Measurements from ENCODE around the gene RILP.

Gene RILP

GRCh38 chr17:1638171-1638590 lies 11.5 kb downstream of the RILP start:
- no peaks in the 10 kb centered on the region for H3K27me3 ChIP-seq (replicated peaks; ENCODE audit: insufficient read depth, low read length)
- no peak overlapping the region for H3K4me3 ChIP-seq (ENCODE audit: low read length)
- H3K4me1 ChIP-seq (ENCODE audit: low read length) = no peaks in the 10 kb centered on the region
- no peaks in the 10 kb centered on the region for H4K20me1 ChIP-seq (ENCODE audit: insufficient read depth, low read length)
- H3K9me3 ChIP-seq (replicated peaks; ENCODE audit: insufficient read depth, low read length) = no peaks in the 10 kb centered on the region
- H3K9me2 ChIP-seq (replicated peaks; ENCODE audit: insufficient read depth, low read length) = no peaks in the 10 kb centered on the region
- H3K27ac ChIP-seq (ENCODE audit: low read length) = no peak overlapping the region
- 0 out of 2 replicates have a peak, but pooled peaks cover 4% of the 10 kb centered on the region for H3F3A ChIP-seq (ENCODE audit: insufficient read depth, low read length)
- no peak overlapping the region for H3K4me2 ChIP-seq (ENCODE audit: low read depth, low read length)
- no peak for DNase-seq
- no peak overlapping the region for H3K9ac ChIP-seq (ENCODE audit: low read length)
- no peaks in the 10 kb centered on the region for H3K79me2 ChIP-seq (ENCODE audit: low read length)
- H3K36me3 ChIP-seq (replicated peaks; ENCODE audit: insufficient read depth, low read length) = no peaks in the 10 kb centered on the region
- H2AFZ ChIP-seq (ENCODE audit: low read length) = no peak overlapping the region
- no peak for TF ChIP-seq EZH2phosphoT487 (IDR thresholded peaks at IDR 0.05; ENCODE audit: low read length)
- TF ChIP-seq EZH2 (optimal IDR thresholded peaks at IDR 0.05; ENCODE audit: low read depth, low read length) = no peak

DNA sequence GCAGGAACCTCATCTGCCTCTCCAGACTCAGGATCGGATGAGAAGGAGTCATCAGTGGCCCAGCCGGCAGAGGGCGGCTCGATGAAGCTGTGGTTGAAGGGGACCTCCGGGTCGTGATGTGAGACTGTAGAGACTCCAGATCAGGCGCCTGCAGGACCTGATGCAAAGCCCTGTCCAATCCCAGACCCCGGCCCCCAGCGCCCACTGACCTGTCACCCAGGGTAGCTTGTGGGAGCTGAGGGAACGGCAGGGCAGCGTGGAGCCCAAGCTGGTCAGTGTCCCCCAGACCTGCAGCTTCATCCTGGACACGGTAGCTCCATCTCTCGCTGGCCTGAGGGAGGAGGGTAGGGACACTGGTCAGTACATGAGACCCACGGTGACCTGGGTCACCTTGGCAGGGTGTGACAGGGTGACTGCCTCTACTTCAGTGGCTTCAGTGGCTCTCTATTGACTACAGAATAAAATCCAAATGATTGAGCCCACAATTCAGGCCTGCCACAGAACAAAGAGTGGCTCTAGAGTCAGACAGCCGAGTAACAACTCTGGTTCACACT lies 12.9 kb downstream of the RILP start:
- H3K27me3 ChIP-seq (replicated peaks; ENCODE audit: insufficient read depth, low read length) = no peaks in the 10 kb centered on the region
- no peak for TF ChIP-seq EZH2 (optimal IDR thresholded peaks at IDR 0.05; ENCODE audit: low read depth, low read length)
- TF ChIP-seq, protein P1, sequence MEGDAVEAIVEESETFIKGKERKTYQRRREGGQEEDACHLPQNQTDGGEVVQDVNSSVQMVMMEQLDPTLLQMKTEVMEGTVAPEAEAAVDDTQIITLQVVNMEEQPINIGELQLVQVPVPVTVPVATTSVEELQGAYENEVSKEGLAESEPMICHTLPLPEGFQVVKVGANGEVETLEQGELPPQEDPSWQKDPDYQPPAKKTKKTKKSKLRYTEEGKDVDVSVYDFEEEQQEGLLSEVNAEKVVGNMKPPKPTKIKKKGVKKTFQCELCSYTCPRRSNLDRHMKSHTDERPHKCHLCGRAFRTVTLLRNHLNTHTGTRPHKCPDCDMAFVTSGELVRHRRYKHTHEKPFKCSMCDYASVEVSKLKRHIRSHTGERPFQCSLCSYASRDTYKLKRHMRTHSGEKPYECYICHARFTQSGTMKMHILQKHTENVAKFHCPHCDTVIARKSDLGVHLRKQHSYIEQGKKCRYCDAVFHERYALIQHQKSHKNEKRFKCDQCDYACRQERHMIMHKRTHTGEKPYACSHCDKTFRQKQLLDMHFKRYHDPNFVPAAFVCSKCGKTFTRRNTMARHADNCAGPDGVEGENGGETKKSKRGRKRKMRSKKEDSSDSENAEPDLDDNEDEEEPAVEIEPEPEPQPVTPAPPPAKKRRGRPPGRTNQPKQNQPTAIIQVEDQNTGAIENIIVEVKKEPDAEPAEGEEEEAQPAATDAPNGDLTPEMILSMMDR (IDR thresholded peaks at IDR 0.05; ENCODE audit: low read length) = no peak

GRCh38 chr17:1635675-1636465 lies 13.8 kb downstream of the RILP start:
- Histone ChIP-seq H3K27me3 (replicated peaks; ENCODE audit: insufficient read depth, low read length) (no peaks in the 10 kb centered on the region), H4K20me1 (ENCODE audit: insufficient read depth, low read length) (no peaks in the 10 kb centered on the region), H3K9ac (ENCODE audit: low read length) (no peak overlapping the region), H3K79me2 (ENCODE audit: low read length) (no peaks in the 10 kb centered on the region), H3K4me2 (ENCODE audit: low read depth, low read length) (no peak overlapping the region), H3K27ac (ENCODE audit: low read length) (no peak overlapping the region), H3K9me3 (replicated peaks; ENCODE audit: insufficient read depth, low read length) (no peaks in the 10 kb centered on the region), H3K4me3 (ENCODE audit: low read length) (no peak overlapping the region), H3F3A (ENCODE audit: insufficient read depth, low read length) (peaks cover 11% of the 10 kb centered on the region), H2AFZ (ENCODE audit: low read length) (no peak overlapping the region), H3K9me2 (replicated peaks; ENCODE audit: insufficient read depth, low read length) (no peaks in the 10 kb centered on the region), H3K4me1 (ENCODE audit: low read length) (peaks cover 8% of the 10 kb centered on the region), H3K36me3 (replicated peaks; ENCODE audit: insufficient read depth, low read length) (no peaks in the 10 kb centered on the region)
- no peak for DNase-seq
- no peak for TF ChIP-seq EZH2 (optimal IDR thresholded peaks at IDR 0.05; ENCODE audit: low read depth, low read length)
- TF ChIP-seq EZH2phosphoT487 (IDR thresholded peaks at IDR 0.05; ENCODE audit: low read length) = no peak
- TF ChIP-seq, protein P1 (IDR thresholded peaks at IDR 0.05; ENCODE audit: low read length) = no peak

More for the DNA sequence above, 12.9 kb downstream of the RILP start:
- no peaks in the 10 kb centered on the region for H3K36me3 ChIP-seq (replicated peaks; ENCODE audit: insufficient read depth, low read length)
- H2AFZ ChIP-seq (ENCODE audit: low read length) = no peak overlapping the region
- H3K4me3 ChIP-seq (ENCODE audit: low read length) = no peak overlapping the region
- no peaks in the 10 kb centered on the region for H3K9me2 ChIP-seq (replicated peaks; ENCODE audit: insufficient read depth, low read length)
- no peaks in the 10 kb centered on the region for H4K20me1 ChIP-seq (ENCODE audit: insufficient read depth, low read length)
- no peak for DNase-seq
- no peak overlapping the region for H3K27ac ChIP-seq (ENCODE audit: low read length)
- peaks cover 2% of the 10 kb centered on the region for H3F3A ChIP-seq (ENCODE audit: insufficient read depth, low read length)
- H3K79me2 ChIP-seq (ENCODE audit: low read length) = no peaks in the 10 kb centered on the region
- H3K4me1 ChIP-seq (ENCODE audit: low read length) = peaks cover 1% of the 10 kb centered on the region; the same call in 1 of the 2 replicates
- no peak overlapping the region for H3K4me2 ChIP-seq (ENCODE audit: low read depth, low read length)
- H3K9ac ChIP-seq (ENCODE audit: low read length) = no peak overlapping the region
- H3K9me3 ChIP-seq (replicated peaks; ENCODE audit: insufficient read depth, low read length) = no peaks in the 10 kb centered on the region

Measured in MM.1S (cell line).